ENCODE measurements around the gene PLPP4. TPM values are rescaled to one million over a fixed set of nuclear protein-coding genes. Genes with fewer than 3 reads are reported as not detected.

The PLPP4 gene
- total and polyA plus RNA-seq, 10 donors = not detected

- intact Hi-C loops (cut with DNase I; ENCODE audit: low total_unique reads) = no loop called here
- 50 to 69% (median 60%) methylated on average over 1 of the region's 1 CpG for WGBS, 5 donors
- Histone ChIP-seq H3K27ac (no peak overlapping the region), H3K9me3 (no peaks in the 10 kb centered on the region), H3K4me3 (no peak overlapping the region), H3K36me3 (no peaks in the 10 kb centered on the region), H3K4me1 (no peaks in the 10 kb centered on the region), H3K27me3 (replicated peaks in 1 of 7) (peaks cover 0 to 7% (median 0%) of the 10 kb centered on the region in 7 donors)
- TF ChIP-seq POLR2A (IDR thresholded peaks at IDR 0.05) = no peak
- no peak for DNase-seq
These were observed 33.3 kb downstream of the PLPP4 start for GRCh38 chr10:120490288-120490687.

GRCh38 chr10:120492346-120492745, 35.3 kb downstream of the PLPP4 start:
- no peaks in the 10 kb centered on the region for H3K9me3 ChIP-seq
- no peak for DNase-seq
- intact Hi-C loops (cut with DNase I; ENCODE audit: low total_unique reads) = no loop called here
- no peak overlapping the region for H3K27ac ChIP-seq
- H3K36me3 ChIP-seq = no peaks in the 10 kb centered on the region
- no peak overlapping the region for H3K4me3 ChIP-seq
- no peak for TF ChIP-seq POLR2A (IDR thresholded peaks at IDR 0.05)
- TF ChIP-seq CTCF (IDR thresholded peaks at IDR 0.05 in 8 of 11, conservative IDR thresholded peaks at IDR 0.05 in 3 of 11) = no peak
- no peak for TF ChIP-seq POLR2AphosphoS5 (IDR thresholded peaks at IDR 0.05)
- WGBS, 5 donors = 3 to 6% (median 5%) methylated on average over 3 of the region's 3 CpGs
- H3K27me3 ChIP-seq (replicated peaks in 1 of 7) = peaks cover 0 to 3% (median 0%) of the 10 kb centered on the region in 7 donors
- no peaks in the 10 kb centered on the region for H3K4me1 ChIP-seq

DNA sequence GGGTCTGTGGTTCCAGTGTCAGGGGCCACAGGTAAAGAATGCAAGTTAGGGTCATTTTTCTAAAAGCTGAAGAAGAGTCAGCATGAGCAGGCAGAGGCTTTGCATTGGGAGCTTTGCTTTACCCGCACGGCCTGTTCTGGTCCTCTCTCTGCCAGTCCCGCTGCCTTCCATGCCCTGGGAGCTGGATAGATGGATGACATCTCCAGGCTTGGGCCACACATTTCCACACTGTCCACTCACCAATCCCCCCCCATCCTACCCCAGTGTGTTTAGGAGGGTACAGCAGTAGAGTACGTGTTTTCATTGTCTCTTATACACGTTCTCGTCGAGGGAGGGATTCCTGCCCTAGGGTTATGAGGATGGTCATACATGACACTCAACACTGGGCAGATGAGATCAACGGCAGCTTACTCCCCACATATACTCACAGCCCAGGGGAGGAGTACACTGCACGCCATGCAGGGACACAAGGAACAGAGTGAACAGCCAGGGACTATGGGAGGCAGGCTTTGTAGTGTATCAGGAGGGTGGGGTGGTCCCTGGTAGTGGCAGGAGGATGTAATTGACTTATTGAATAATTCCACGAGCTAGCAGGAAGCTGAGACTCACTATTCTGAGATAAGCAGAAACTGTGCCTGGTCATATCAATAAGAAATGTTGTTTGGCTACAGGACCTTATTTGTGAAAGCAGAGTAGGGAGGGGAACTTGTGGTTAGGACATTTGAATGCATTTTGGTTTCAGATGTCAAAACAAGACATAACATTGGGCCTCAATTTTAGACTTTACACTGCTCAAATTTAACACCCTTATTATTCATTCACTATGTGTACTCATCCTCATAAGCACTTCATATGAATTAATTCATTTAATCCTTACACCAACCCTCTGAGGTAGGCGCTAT, 36.6 kb downstream of the PLPP4 start:
- no peak for TF ChIP-seq POLR2A (IDR thresholded peaks at IDR 0.05)
- no peak for TF ChIP-seq POLR2AphosphoS5 (IDR thresholded peaks at IDR 0.05)
- TF ChIP-seq CTCF (IDR thresholded peaks at IDR 0.05 in 8 of 11, conservative IDR thresholded peaks at IDR 0.05 in 3 of 11) = no peak
- Histone ChIP-seq H3K36me3 (no peaks in the 10 kb centered on the region), H3K4me3 (no peak overlapping the region), H3K27me3 (replicated peaks in 1 of 7) (peaks cover 0 to 8% (median 0%) of the 10 kb centered on the region in 7 donors), H3K9me3 (no peaks in the 10 kb centered on the region), H3K27ac (no peak overlapping the region), H3K4me1 (no peaks in the 10 kb centered on the region)
- DNase-seq = no peak
- 83 to 90% (median 85%) methylated on average over 11 of the region's 11 CpGs for WGBS, 5 donors
- intact Hi-C loops (cut with DNase I; ENCODE audit: low total_unique reads) = no loop called here

DNA sequence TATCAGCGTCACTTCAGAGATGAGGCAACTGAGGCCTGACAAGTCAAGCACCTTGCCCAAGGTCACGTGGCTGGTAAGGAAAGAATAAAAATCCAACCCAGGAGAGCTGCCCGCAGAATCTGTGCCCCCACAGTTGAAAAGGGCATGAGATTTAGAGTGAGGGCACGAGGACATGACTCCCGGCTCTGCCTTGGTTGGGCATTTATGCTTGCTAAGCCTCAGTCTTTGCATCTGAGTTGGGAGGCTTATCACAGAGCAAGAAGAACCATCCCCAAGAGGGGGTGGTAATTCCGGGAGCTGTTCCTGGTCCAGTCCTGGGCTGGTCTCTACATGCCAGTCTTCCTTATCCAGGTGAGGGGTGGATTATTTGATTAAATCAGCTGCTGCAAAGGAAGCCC, 37.3 kb downstream of the PLPP4 start:
- H3K27me3 ChIP-seq (replicated peaks in 1 of 7) = peaks cover 0 to 8% (median 0%) of the 10 kb centered on the region in 7 donors
- no peaks in the 10 kb centered on the region for H3K36me3 ChIP-seq
- no peak for DNase-seq
- no peaks in the 10 kb centered on the region for H3K9me3 ChIP-seq
- H3K27ac ChIP-seq = no peak overlapping the region
- WGBS, 5 donors = 72 to 87% (median 86%) methylated on average over 6 of the region's 6 CpGs
- no peaks in the 10 kb centered on the region for H3K4me1 ChIP-seq
- TF ChIP-seq POLR2A (IDR thresholded peaks at IDR 0.05) (no peak), POLR2AphosphoS5 (IDR thresholded peaks at IDR 0.05) (no peak), CTCF (IDR thresholded peaks at IDR 0.05 in 8 of 11, conservative IDR thresholded peaks at IDR 0.05 in 3 of 11) (no peak)
- no peak overlapping the region for H3K4me3 ChIP-seq
- intact Hi-C loops (cut with DNase I; ENCODE audit: low total_unique reads) = no loop called here
